GM23338 (cell line): Measurements from ENCODE around the gene MAP3K6. TPM values are rescaled to one million over a fixed set of nuclear protein-coding genes. Genes with fewer than 3 reads are reported as not detected.

ENCODE experiments used
- ATAC-seq: fragments of 200-7000 bp; cut with Tn5 transposase; 3 replicates; pipeline ENCODE4 v1.9.1; 2020
- DNase-seq: peaks from one replicate; pipeline ENCODE4 v3.0.0-alpha.2; 2015; ENCODE audit warnings: low spot score
- H2AFZ ChIP-seq: fragments of 200-600 bp; sonication (generic); 2 replicates; pipeline ENCODE4 v1.8.0; 2016; ENCODE audit warnings: antibody characterized with exemption, mild to moderate bottlenecking, moderate library complexity
- H3F3A ChIP-seq: fragments of 200-600 bp; sonication (generic); replicated peaks from 2 replicates; pipeline ENCODE4 v1.8.0; 2017; ENCODE audit warnings: antibody characterized with exemption, mixed run types, low read depth
- H3K27ac ChIP-seq: fragments of 200-600 bp; sonication (generic); 2 replicates; pipeline ENCODE4 v1.6.1; 2016; ENCODE audit warnings: low read depth
- H3K27me3 ChIP-seq: fragments of 200-600 bp; sonication (generic); 2 replicates; pipeline ENCODE4 v1.8.0; 2016; ENCODE audit warnings: mild to moderate bottlenecking, mixed run types, moderate library complexity; ENCODE audit not compliant: insufficient read depth
- H3K36me3 ChIP-seq: fragments of 200-600 bp; sonication (generic); 2 replicates; pipeline ENCODE4 v1.8.0; 2016; ENCODE audit warnings: mild to moderate bottlenecking; ENCODE audit not compliant: insufficient read depth
- H3K4me1 ChIP-seq: fragments of 200-600 bp; sonication (generic); 2 replicates; pipeline ENCODE4 v1.8.0; 2016; ENCODE audit warnings: mild to moderate bottlenecking, moderate library complexity; ENCODE audit not compliant: insufficient read depth
- H3K4me2 ChIP-seq: fragments of 200-600 bp; sonication (generic); 2 replicates; pipeline ENCODE4 v1.7.1; 2017; ENCODE audit warnings: mixed run types
- H3K4me3 ChIP-seq: fragments of 200-600 bp; sonication (generic); 2 replicates; pipeline ENCODE4 v1.6.1; 2016; ENCODE audit warnings: mixed run types
- H3K79me2 ChIP-seq: fragments of 200-600 bp; sonication (generic); replicated peaks from 2 replicates; pipeline ENCODE4 v1.8.0; 2017; ENCODE audit warnings: mild to moderate bottlenecking; ENCODE audit not compliant: insufficient read depth
- H3K9me2 ChIP-seq: fragments of 200-600 bp; sonication (generic); 2 replicates; pipeline ENCODE4 v1.8.0; 2017; ENCODE audit not compliant: insufficient read depth
- H4K20me1 ChIP-seq: fragments of 200-600 bp; sonication (generic); replicated peaks from 2 replicates; pipeline ENCODE4 v1.8.0; 2017; ENCODE audit warnings: mild to moderate bottlenecking; ENCODE audit not compliant: insufficient read depth
- H3K27ac Mint-ChIP-seq: 2 replicates; pipeline ENCODE4 v1.8.0; 2020; ENCODE audit warnings: inconsistent platforms, mild to moderate bottlenecking, moderate library complexity, mixed read lengths
- H3K27me3 Mint-ChIP-seq: 3 replicates; pipeline ENCODE4 v1.8.0; 2022; ENCODE audit warnings: low read depth, mild to moderate bottlenecking, moderate library complexity, mixed read lengths, inconsistent platforms; ENCODE audit not compliant: insufficient read depth, poor library complexity
- H3K36me3 Mint-ChIP-seq: 3 replicates; pipeline ENCODE4 v1.8.0; 2021; ENCODE audit warnings: low read depth, mild to moderate bottlenecking, inconsistent platforms, moderate library complexity, mixed read lengths
- H3K4me1 Mint-ChIP-seq: 3 replicates; pipeline ENCODE4 v1.8.0; 2020; ENCODE audit warnings: mild to moderate bottlenecking, inconsistent platforms, mixed read lengths
- H3K4me3 Mint-ChIP-seq: 3 replicates; pipeline ENCODE4 v1.8.0; 2021; ENCODE audit warnings: moderate library complexity, mild to moderate bottlenecking, inconsistent platforms, mixed read lengths
- H3K9me3 Mint-ChIP-seq: 3 replicates; pipeline ENCODE4 v1.8.0; 2020; ENCODE audit warnings: moderate library complexity, mild to moderate bottlenecking, inconsistent platforms, mixed read lengths
- CREB1 ChIP-seq: fragments of 250-450 bp; sonication (Bioruptor Pico); IDR thresholded peaks from 2 replicates; pipeline ENCODE4 v1.5.0; 2020; ENCODE audit warnings: low read depth, mild to moderate bottlenecking, moderate library complexity
- EZH2phosphoT487 ChIP-seq: fragments of 200-600 bp; sonication (generic); IDR thresholded peaks from one replicate; pipeline ENCODE4 v1.8.1; 2018; ENCODE audit warnings: antibody characterized with exemption; ENCODE audit not compliant: unreplicated experiment
- POLR2AphosphoS5 ChIP-seq: IDR thresholded peaks from 2 replicates; pipeline ENCODE4 v1.6.1; 2016; ENCODE audit warnings: antibody characterized with exemption, low read depth
- STAT1 ChIP-seq: IDR thresholded peaks from one replicate; pipeline ENCODE4 v1.6.1; 2016; ENCODE audit warnings: antibody characterized with exemption; ENCODE audit not compliant: unreplicated experiment
- ZNF114 ChIP-seq: fragments of 250-450 bp; sonication (Bioruptor Pico); IDR thresholded peaks from 2 replicates; pipeline ENCODE4 v1.5.0; 2020; ENCODE audit warnings: mild to moderate bottlenecking, moderate library complexity
- ZNF331 ChIP-seq: fragments of 250-450 bp; sonication (Bioruptor Pico); IDR thresholded peaks from 2 replicates; pipeline ENCODE4 v1.5.0; 2020; ENCODE audit warnings: low read depth, mild to moderate bottlenecking, moderate library complexity
- polyA plus RNA-seq: library from polyadenylated mRNA; unstranded; fragments of >200 nt; fragmentation: Nextera tagmentation; extraction: Ambion mirVana; gene quantifications from 2 replicates; pipeline ENCODE4 v1.2.1, GENCODE V29; 2016
- total RNA-seq: library from RNA; depleted of rRNA; stranded (reverse); fragments of >200 nt; shearing (Covaris generic); gene quantifications from 2 replicates; pipeline ENCODE4 v1.2.3, GENCODE V29; 2014
- TF ChIP-seq, protein P1 (sequence below): IDR thresholded peaks from 2 replicates; pipeline ENCODE4 v1.6.1; 2016; ENCODE audit warnings: antibody characterized with exemption
- TF ChIP-seq, protein P2 (sequence below), 2 experiments: fragments of 200-600 bp in 1 of 2; sonication (generic) in 1 of 2; conservative IDR thresholded peaks; 2 replicates each; pipeline versions ENCODE4 v1.5.1 to v1.6.1; 2016 to 2017; ENCODE audit warnings: antibody characterized with exemption in 2 of 2, low read depth in 2 of 2, mild to moderate bottlenecking in 2 of 2, moderate library complexity in 1 of 2
- TF ChIP-seq, protein P3 (sequence below): IDR thresholded peaks from one replicate; pipeline ENCODE4 v1.6.1; 2018; ENCODE audit warnings: antibody characterized with exemption; ENCODE audit not compliant: unreplicated experiment

MAP3K6 gene
- total and polyA plus RNA-seq, 2 experiments from 2014 or later: 8.2 to 10.6 TPM

DNA sequence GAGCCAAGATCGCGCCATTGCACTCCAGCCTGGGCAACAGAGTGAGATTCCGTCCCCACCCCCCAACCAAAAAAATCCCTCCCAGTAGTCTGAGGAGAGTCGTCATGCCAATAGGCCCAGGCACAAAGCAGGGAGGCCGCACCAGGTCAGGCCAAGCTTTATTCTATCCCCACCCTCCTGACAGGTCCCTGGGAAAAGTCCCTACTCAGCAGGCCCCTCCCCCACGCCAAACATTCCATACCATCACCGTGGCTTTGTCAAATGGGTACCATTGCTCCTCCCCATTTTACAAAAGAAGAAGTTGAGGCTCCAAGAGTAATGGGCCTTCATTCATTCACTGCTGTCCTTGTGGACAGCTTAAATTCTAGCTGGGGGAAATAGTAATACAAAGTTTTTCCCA lies 31.0 kb upstream of the MAP3K6 start:
- Mint-ChIP-seq H3K27ac (peak overlapping the region; percentile 75; the same call in 1 of the 2 replicates), H3K4me1 (peaks cover 45% of the 10 kb centered on the region), H3K9me3 (no peaks in the 10 kb centered on the region), H3K36me3 (peaks cover 5% of the 10 kb centered on the region; the same call in 1 of the 3 replicates), H3K4me3 (no peak overlapping the region), H3K27me3 (peaks cover 27% of the 10 kb centered on the region)
- peaks cover 11% of the 10 kb centered on the region; the same call in 1 of the 2 replicates for H3F3A ChIP-seq
- peak overlapping the region; percentile 20; the same call in 1 of the 2 replicates for H3K4me2 ChIP-seq
- H3K27ac ChIP-seq: no peak overlapping the region
- H3K27me3 ChIP-seq: no peaks in the 10 kb centered on the region
- H3K4me3 ChIP-seq: no peak overlapping the region
- H3K79me2 ChIP-seq: no peaks in the 10 kb centered on the region
- TF ChIP-seq STAT1 (no peak), ZNF331 (CRISPR knock-in tag) (no peak), EZH2phosphoT487 (no peak), POLR2AphosphoS5 (no peak), CREB1 (CRISPR knock-in tag) (no peak)
- TF ChIP-seq, protein P1, sequence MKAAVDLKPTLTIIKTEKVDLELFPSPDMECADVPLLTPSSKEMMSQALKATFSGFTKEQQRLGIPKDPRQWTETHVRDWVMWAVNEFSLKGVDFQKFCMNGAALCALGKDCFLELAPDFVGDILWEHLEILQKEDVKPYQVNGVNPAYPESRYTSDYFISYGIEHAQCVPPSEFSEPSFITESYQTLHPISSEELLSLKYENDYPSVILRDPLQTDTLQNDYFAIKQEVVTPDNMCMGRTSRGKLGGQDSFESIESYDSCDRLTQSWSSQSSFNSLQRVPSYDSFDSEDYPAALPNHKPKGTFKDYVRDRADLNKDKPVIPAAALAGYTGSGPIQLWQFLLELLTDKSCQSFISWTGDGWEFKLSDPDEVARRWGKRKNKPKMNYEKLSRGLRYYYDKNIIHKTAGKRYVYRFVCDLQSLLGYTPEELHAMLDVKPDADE: no peak
- TF ChIP-seq, protein P2, sequence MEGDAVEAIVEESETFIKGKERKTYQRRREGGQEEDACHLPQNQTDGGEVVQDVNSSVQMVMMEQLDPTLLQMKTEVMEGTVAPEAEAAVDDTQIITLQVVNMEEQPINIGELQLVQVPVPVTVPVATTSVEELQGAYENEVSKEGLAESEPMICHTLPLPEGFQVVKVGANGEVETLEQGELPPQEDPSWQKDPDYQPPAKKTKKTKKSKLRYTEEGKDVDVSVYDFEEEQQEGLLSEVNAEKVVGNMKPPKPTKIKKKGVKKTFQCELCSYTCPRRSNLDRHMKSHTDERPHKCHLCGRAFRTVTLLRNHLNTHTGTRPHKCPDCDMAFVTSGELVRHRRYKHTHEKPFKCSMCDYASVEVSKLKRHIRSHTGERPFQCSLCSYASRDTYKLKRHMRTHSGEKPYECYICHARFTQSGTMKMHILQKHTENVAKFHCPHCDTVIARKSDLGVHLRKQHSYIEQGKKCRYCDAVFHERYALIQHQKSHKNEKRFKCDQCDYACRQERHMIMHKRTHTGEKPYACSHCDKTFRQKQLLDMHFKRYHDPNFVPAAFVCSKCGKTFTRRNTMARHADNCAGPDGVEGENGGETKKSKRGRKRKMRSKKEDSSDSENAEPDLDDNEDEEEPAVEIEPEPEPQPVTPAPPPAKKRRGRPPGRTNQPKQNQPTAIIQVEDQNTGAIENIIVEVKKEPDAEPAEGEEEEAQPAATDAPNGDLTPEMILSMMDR (conservative IDR thresholded peaks at IDR 0.05; ENCODE audit: low read depth in 2 of 2): no peak
- peaks cover 26% of the 10 kb centered on the region for H3K4me1 ChIP-seq
- no peaks in the 10 kb centered on the region for H4K20me1 ChIP-seq
- H3K36me3 ChIP-seq: no peaks in the 10 kb centered on the region
- no peaks in the 10 kb centered on the region for H3K9me2 ChIP-seq
- ATAC-seq: peak; percentile 6
- H2AFZ ChIP-seq: no peak overlapping the region
- peak; percentile 72 for DNase-seq

DNA sequence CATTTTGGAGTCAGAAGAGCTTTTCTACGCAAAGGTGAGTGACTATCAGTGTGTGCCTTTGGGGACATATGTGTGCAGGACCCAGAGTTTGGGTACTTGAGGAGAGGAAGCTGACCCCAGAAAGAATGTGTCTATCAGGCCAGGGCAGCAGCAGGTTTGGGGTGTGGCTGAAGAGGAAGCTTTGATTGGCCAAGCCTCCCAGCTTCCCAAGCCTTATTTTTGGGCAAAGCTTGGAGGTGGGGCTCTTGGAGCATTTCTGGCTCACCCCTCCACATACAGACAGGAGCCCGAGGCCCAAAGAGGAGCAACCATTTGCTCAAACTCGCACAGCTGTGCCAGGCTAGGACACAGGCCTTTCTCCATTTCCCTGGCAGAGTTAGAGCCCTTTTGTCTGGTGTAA lies 30.3 kb upstream of the MAP3K6 start:
- no peak for ATAC-seq
- Mint-ChIP-seq H3K9me3 (no peaks in the 10 kb centered on the region), H3K36me3 (peaks cover 5% of the 10 kb centered on the region; the same call in 1 of the 3 replicates), H3K4me3 (no peak overlapping the region), H3K4me1 (peaks cover 41% of the 10 kb centered on the region), H3K27ac (0 out of 2 replicates have a peak overlapping the region, but pooled peaks have one; percentile 75), H3K27me3 (peaks cover 28% of the 10 kb centered on the region)
- no peaks in the 10 kb centered on the region for H3K36me3 ChIP-seq
- peak; percentile 48 for DNase-seq
- H3K4me2 ChIP-seq: no peak overlapping the region
- no peaks in the 10 kb centered on the region for H3K79me2 ChIP-seq
- no peaks in the 10 kb centered on the region for H4K20me1 ChIP-seq
- H3K4me1 ChIP-seq: peaks cover 21% of the 10 kb centered on the region
- H3K9me2 ChIP-seq: no peaks in the 10 kb centered on the region
- H3K4me3 ChIP-seq: no peak overlapping the region
- no peaks in the 10 kb centered on the region for H3K27me3 ChIP-seq
- no peak overlapping the region for H3K27ac ChIP-seq
- no peak overlapping the region for H2AFZ ChIP-seq
- H3F3A ChIP-seq: peaks cover 7% of the 10 kb centered on the region; the same call in 1 of the 2 replicates
- TF ChIP-seq, protein P2 (conservative IDR thresholded peaks at IDR 0.05; ENCODE audit: low read depth in 2 of 2): no peak
- no peak for TF ChIP-seq POLR2AphosphoS5
- no peak for TF ChIP-seq CREB1 (CRISPR knock-in tag)
- TF ChIP-seq, protein P3, sequence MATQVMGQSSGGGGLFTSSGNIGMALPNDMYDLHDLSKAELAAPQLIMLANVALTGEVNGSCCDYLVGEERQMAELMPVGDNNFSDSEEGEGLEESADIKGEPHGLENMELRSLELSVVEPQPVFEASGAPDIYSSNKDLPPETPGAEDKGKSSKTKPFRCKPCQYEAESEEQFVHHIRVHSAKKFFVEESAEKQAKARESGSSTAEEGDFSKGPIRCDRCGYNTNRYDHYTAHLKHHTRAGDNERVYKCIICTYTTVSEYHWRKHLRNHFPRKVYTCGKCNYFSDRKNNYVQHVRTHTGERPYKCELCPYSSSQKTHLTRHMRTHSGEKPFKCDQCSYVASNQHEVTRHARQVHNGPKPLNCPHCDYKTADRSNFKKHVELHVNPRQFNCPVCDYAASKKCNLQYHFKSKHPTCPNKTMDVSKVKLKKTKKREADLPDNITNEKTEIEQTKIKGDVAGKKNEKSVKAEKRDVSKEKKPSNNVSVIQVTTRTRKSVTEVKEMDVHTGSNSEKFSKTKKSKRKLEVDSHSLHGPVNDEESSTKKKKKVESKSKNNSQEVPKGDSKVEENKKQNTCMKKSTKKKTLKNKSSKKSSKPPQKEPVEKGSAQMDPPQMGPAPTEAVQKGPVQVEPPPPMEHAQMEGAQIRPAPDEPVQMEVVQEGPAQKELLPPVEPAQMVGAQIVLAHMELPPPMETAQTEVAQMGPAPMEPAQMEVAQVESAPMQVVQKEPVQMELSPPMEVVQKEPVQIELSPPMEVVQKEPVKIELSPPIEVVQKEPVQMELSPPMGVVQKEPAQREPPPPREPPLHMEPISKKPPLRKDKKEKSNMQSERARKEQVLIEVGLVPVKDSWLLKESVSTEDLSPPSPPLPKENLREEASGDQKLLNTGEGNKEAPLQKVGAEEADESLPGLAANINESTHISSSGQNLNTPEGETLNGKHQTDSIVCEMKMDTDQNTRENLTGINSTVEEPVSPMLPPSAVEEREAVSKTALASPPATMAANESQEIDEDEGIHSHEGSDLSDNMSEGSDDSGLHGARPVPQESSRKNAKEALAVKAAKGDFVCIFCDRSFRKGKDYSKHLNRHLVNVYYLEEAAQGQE: no peak
- no peak for TF ChIP-seq ZNF114 (CRISPR knock-in tag)
- no peak for TF ChIP-seq EZH2phosphoT487
